GM12878 (cell line): ENCODE measurements around the gene SLC6A3. TPM values are rescaled to one million over a fixed set of nuclear protein-coding genes. Genes with fewer than 3 reads are reported as not detected.

Experiments
- ATAC-seq: fragments of 200-7000 bp; cut with Tn5 transposase; 3 replicates; pipeline ENCODE4 v1.9.1; 2020; ENCODE audit warnings: mild to moderate bottlenecking, moderate library complexity
- BruUV-seq: library from RNA; stranded (reverse); fragments of 400-500 nt; replicated peaks from 2 replicates; lab custom pipeline; 2021; lab: Mats Ljungman, UMichigan
- CTCF ChIA-PET: fragments of 300-600 bp; sonication (Branson Sonifier 250); formaldehyde crosslinking; extraction: SDS; loops from one replicate; lab custom pipeline; 2021; ENCODE audit warnings: inconsistent platforms; lab: Yijun Ruan, JAX
- POLR2A ChIA-PET: fragments of 350-600 bp; formaldehyde crosslinking; extraction: SDS; loops from one replicate; lab custom pipeline; 2021; ENCODE audit warnings: inconsistent platforms; lab: Charles Lee
- RAD21 ChIA-PET: fragments of 300-600 bp; sonication (Branson Sonifier 250); formaldehyde crosslinking; loops from one replicate; lab custom pipeline; 2023; ENCODE audit warnings: antibody characterized with exemption; ENCODE audit not compliant: unreplicated experiment; lab: Charles Lee
- SMC1A ChIA-PET: fragments of 300-600 bp; sonication (Branson Sonifier 250); formaldehyde crosslinking; loops from one replicate; lab custom pipeline; 2023; ENCODE audit not compliant: unreplicated experiment, uncharacterized antibody; lab: Charles Lee
- DNase-seq: peaks from one replicate; pipeline ENCODE4 v3.0.0-alpha.2; 2011; ENCODE audit warnings: low read depth, low spot score
- FAIRE-seq: peaks from 3 replicates; lab custom pipeline; 2011; peaks lifted over from hg19 to GRCh38; lab: Jason Lieb, UNC
- H2AFZ ChIP-seq: 2 replicates; pipeline ENCODE4 v1.6.0; 2011; ENCODE audit warnings: low read depth, low read length, control low read depth; ENCODE audit not compliant: control insufficient read depth
- H3K27ac ChIP-seq: 2 replicates; pipeline ENCODE4 v1.5.1; 2011; ENCODE audit warnings: control low read depth; ENCODE audit not compliant: control insufficient read depth, insufficient read depth
- H3K27me3 ChIP-seq, 2 experiments: replicated peaks in 1 of 2; 2 replicates each; pipeline versions ENCODE4 v1.6.0 to v1.6.1; 2011; ENCODE audit warnings: low read length in 1 of 2; ENCODE audit not compliant: control insufficient read depth in 2 of 2, insufficient read depth in 2 of 2
- H3K36me3 ChIP-seq, 2 experiments: 2 replicates each; pipeline ENCODE4 v1.5.1; 2011; ENCODE audit warnings: low read length in 1 of 2; ENCODE audit not compliant: control insufficient read depth in 2 of 2, insufficient read depth in 2 of 2
- H3K4me1 ChIP-seq: 2 replicates; pipeline ENCODE4 v1.6.1; 2011; ENCODE audit warnings: mild to moderate bottlenecking, low read length, moderate library complexity, mixed read lengths; ENCODE audit not compliant: control insufficient read depth, insufficient read depth
- H3K4me2 ChIP-seq: 2 replicates; pipeline ENCODE4 v1.6.0; 2011; ENCODE audit warnings: control low read depth; ENCODE audit not compliant: control insufficient read depth, insufficient read depth
- H3K4me3 ChIP-seq: fragments of 200-600 bp; sonication (generic); 2 replicates; pipeline ENCODE4 v1.5.1; 2016
- H3K79me2 ChIP-seq: 2 replicates; pipeline ENCODE4 v1.6.0; 2011; ENCODE audit warnings: low read length; ENCODE audit not compliant: control insufficient read depth, insufficient read depth
- H3K9ac ChIP-seq: 2 replicates; pipeline ENCODE4 v1.8.0; 2011; ENCODE audit warnings: low read length, control low read depth, mixed read lengths; ENCODE audit not compliant: control insufficient read depth, insufficient read depth
- H3K9me3 ChIP-seq: replicated peaks from 3 replicates; pipeline ENCODE4 v1.5.1; 2011; ENCODE audit warnings: mild to moderate bottlenecking, low read length; ENCODE audit not compliant: control insufficient read depth, insufficient read depth
- H4K20me1 ChIP-seq: 2 replicates; pipeline ENCODE4 v1.6.0; 2011; ENCODE audit not compliant: control insufficient read depth, insufficient read depth
- BCL3 ChIP-seq: IDR thresholded peaks from 2 replicates; pipeline ENCODE4 v1.6.1; 2011; ENCODE audit warnings: borderline replicate concordance, low read depth, mild to moderate bottlenecking, moderate library complexity, low read length; ENCODE audit not compliant: insufficient read depth, poor library complexity, severe bottlenecking
- BHLHE40 ChIP-seq, 2 experiments: fragments of 450-650 bp in 1 of 2; IDR thresholded peaks; 2 replicates each; pipeline ENCODE4 v1.6.1; 2011 to 2017; ENCODE audit warnings: low read depth in 2 of 2, borderline replicate concordance in 1 of 2, improper control_type of control experiment in 1 of 2, low read length in 1 of 2, mild to moderate bottlenecking in 1 of 2
- CHD4 ChIP-seq: fragments of 200-600 bp; sonication (generic); IDR thresholded peaks from 2 replicates; pipeline ENCODE4 v1.6.1; 2016; ENCODE audit warnings: mild to moderate bottlenecking
- CREM ChIP-seq: IDR thresholded peaks from 2 replicates; pipeline ENCODE4 v1.6.1; 2014; ENCODE audit warnings: antibody characterized with exemption, low read depth
- EED ChIP-seq: sonication (generic); IDR thresholded peaks from 2 replicates; pipeline ENCODE4 v1.6.1; 2016; ENCODE audit warnings: antibody characterized with exemption, low read depth
- GATAD2B ChIP-seq: fragments of 450-650 bp; conservative IDR thresholded peaks from 2 replicates; pipeline ENCODE4 v1.6.1; 2017; ENCODE audit warnings: low read depth, mild to moderate bottlenecking, moderate library complexity
- IKZF1 ChIP-seq: fragments of 450-650 bp; conservative IDR thresholded peaks from 2 replicates; pipeline ENCODE4 v1.6.1; 2017; ENCODE audit warnings: antibody characterized with exemption, mild to moderate bottlenecking
- NBN ChIP-seq: fragments of 450-650 bp; IDR thresholded peaks from 2 replicates; pipeline ENCODE4 v1.6.1; 2016
- NFYA ChIP-seq: IDR thresholded peaks from 2 replicates; pipeline ENCODE4 v1.6.1; 2011; ENCODE audit warnings: low read depth, mild to moderate bottlenecking, low read length, improper control_type of control experiment, borderline replicate concordance
- NR2F1 ChIP-seq: fragments of 450-650 bp; conservative IDR thresholded peaks from 2 replicates; pipeline ENCODE4 v1.6.1; 2017; ENCODE audit warnings: mild to moderate bottlenecking
- PAX5 ChIP-seq: IDR thresholded peaks from 2 replicates; pipeline ENCODE4 v1.6.1; 2011; ENCODE audit warnings: low read depth, low read length, borderline replicate concordance
- POLR2AphosphoS5 ChIP-seq: IDR thresholded peaks from 2 replicates; pipeline ENCODE4 v1.6.1; 2011; ENCODE audit warnings: mild to moderate bottlenecking, low read length, inconsistent platforms
- RAD21 ChIP-seq: IDR thresholded peaks from 2 replicates; pipeline ENCODE4 v1.6.1; 2011; ENCODE audit warnings: mild to moderate bottlenecking, low read depth, low read length, moderate library complexity; ENCODE audit not compliant: insufficient read depth
- RUNX3 ChIP-seq: IDR thresholded peaks from 2 replicates; pipeline ENCODE4 v1.6.1; 2012; ENCODE audit warnings: low read length, inconsistent platforms
- TCF3 ChIP-seq: IDR thresholded peaks from 2 replicates; pipeline ENCODE4 v1.6.1; 2012; ENCODE audit warnings: low read depth, mild to moderate bottlenecking, low read length, borderline replicate concordance; ENCODE audit not compliant: insufficient read depth
- WRNIP1 ChIP-seq: IDR thresholded peaks from 2 replicates; pipeline ENCODE4 v1.6.1; 2011; ENCODE audit warnings: low read depth, low read length, improper control_type of control experiment, borderline replicate concordance
- ZNF622 ChIP-seq: fragments of 450-650 bp; IDR thresholded peaks from 2 replicates; pipeline ENCODE4 v1.6.1; 2017; ENCODE audit warnings: mild to moderate bottlenecking, inconsistent platforms
- ZNF687 ChIP-seq: fragments of 450-650 bp; IDR thresholded peaks from 2 replicates; pipeline ENCODE4 v1.6.1; 2017; ENCODE audit warnings: mild to moderate bottlenecking, moderate library complexity
- WGBS: methylation state at CpG from one replicate; pipeline ENCODE4 v1.1.6; 2016; ENCODE audit warnings: low lambda C conversion rate; ENCODE audit not compliant: insufficient replicate concordance, insufficient coverage; ENCODE audit errors: missing lambda C conversion rate; 5-methylcytosine and 5-hydroxymethylcytosine counted together
- in situ Hi-C: fragments of 300-500 bp; cut with MboI; formaldehyde crosslinking; loops from 9 replicates; pipeline ENCODE4 v1.14.3; 2018; ENCODE audit warnings: mixed read lengths
- intact Hi-C: fragments of 100-400 bp; cut with micrococcal nuclease; formaldehyde crosslinking; loops from one replicate; pipeline ENCODE4 v1.14.2; 2022; ENCODE audit not compliant: unreplicated experiment
- polyA plus RNA-seq, 11 experiments: library from polyadenylated mRNA; depleted of rRNA in 4 of 11; unstranded in 6 of 11; stranded (reverse) in 5 of 11; fragments of >200 nt; fragmentation: Nextera tagmentation in 4 of 11; fragmentation: Illumina TruSeq in 1 of 11; extraction: Ambion mirVana in 4 of 11; extraction: Trizol in 1 of 11; gene quantifications; 1 replicate in 1 of 11; 2 replicates in 10 of 11; pipeline versions ENCODE4 v1.2.1 to v1.2.3, GENCODE V29; 2011 to 2016; ENCODE audit warnings: inconsistent platforms in 2 of 11, missing spikeins in 2 of 11, low read depth in 1 of 11
- total RNA-seq, 4 experiments: library from RNA; depleted of rRNA in 3 of 4; stranded (reverse); fragments of >200 nt in 3 of 4; fragmentation: Illumina TruSeq in 1 of 4; extraction: Trizol in 1 of 4; gene quantifications; 2 replicates each; pipeline versions ENCODE4 v1.2.1 to v1.2.3, GENCODE V29; 2013 to 2021

Gene SLC6A3
- total and polyA plus RNA-seq, 10 of the 15 experiments (the other 5 are each of a cell fraction or from before 2014, with no cell fraction given): 0.01 TPM; not detected in 9

- peaks cover 83% of the 10 kb centered on the region for H3K4me1 ChIP-seq
- no peak overlapping the region for H2AFZ ChIP-seq
- no TSS peak for BruUV-seq
- RAD21 ChIA-PET: interaction anchor here (0.7 to 4.3 kb wide), 6 partner anchors 9 to 156 kb away, joined by 3 to 36 read pairs (median 9); no protein-coding TSS in a partner anchor
- H4K20me1 ChIP-seq: no peaks in the 10 kb centered on the region
- DNase-seq (peak; percentile 77), ATAC-seq (peak; percentile 57), FAIRE-seq (peak; percentile 72)
- SMC1A ChIA-PET: interaction anchor here (1.0 to 9.4 kb wide), 4 partner anchors 8 to 47 kb away, joined by 4 to 93 read pairs (median 38); no protein-coding TSS in a partner anchor
- peak overlapping the region; percentile 75 for H3K4me3 ChIP-seq
- intact Hi-C loops (loop anchor here (1.0 to 5.0 kb wide), 4 partner anchors 9 to 103 kb away; partner anchors contain the start of gene LPCAT1), in situ Hi-C loops (loop anchor here (5.0 kb wide), 1 partner anchor 308 kb away; the partner anchor contains the start of gene MRPL36)
- H3K27me3 ChIP-seq: no peaks in the 10 kb centered on the region
- H3K9me3 ChIP-seq: no peaks in the 10 kb centered on the region
- peaks cover 21 to 36% of the 10 kb centered on the region in 2 experiments for H3K36me3 ChIP-seq
- peak overlapping the region; percentile 95 for H3K4me2 ChIP-seq
- CTCF ChIA-PET: interaction anchor here (0.7 to 4.5 kb wide), 7 partner anchors 8 to 35 kb away, joined by 3 to 43 read pairs (median 11); partner anchors contain the start of gene LPCAT1
- POLR2A ChIA-PET: interaction anchor here (0.7 to 10.2 kb wide), 6 partner anchors 9 to 34 kb away, joined by 3 to 108 read pairs (median 14); partner anchors contain the start of gene LPCAT1
- H3K9ac ChIP-seq: peak overlapping the region; percentile 90
- peak overlapping the region; percentile 98 for H3K27ac ChIP-seq
- H3K79me2 ChIP-seq: peaks cover 88% of the 10 kb centered on the region
- WGBS: under 1% methylated on average over 14 of the region's 14 CpGs
- TF ChIP-seq IKZF1 (peak; percentile 71), ZNF687 (peak; percentile 84), NFYA (no peak), TCF3 (peak; percentile 19), PAX5 (peak; percentile 38; the same call in 1 of the 2 replicates), NBN (peak; percentile 81; the same call in 1 of the 2 replicates), WRNIP1 (no peak), CHD4 (no peak), CREM (peak; percentile 51; the same call in 1 of the 2 replicates), RUNX3 (no peak), POLR2AphosphoS5 (peak; percentile 39; the same call in 1 of the 2 replicates), RAD21 (0 out of 2 replicates have a peak, but pooled peaks have one; percentile 1), EED (peak; percentile 76), BCL3 (peak; percentile 90), GATAD2B (peak; percentile 86), NR2F1 (peak; percentile 45; the same call in 1 of the 2 replicates), ZNF622 (no peak), BHLHE40 (IDR thresholded peaks at IDR 0.05; ENCODE audit: borderline replicate concordance in 1 of 2, low read depth in 2 of 2, low read length in 1 of 2) (peak; percentile 40 to 79)
Measured at GRCh38 chr5:1488882-1489680, 43.8 kb upstream of the SLC6A3 start.
